HCT116 (cell line): ENCODE results near the gene KRT79. TPM values are rescaled to one million over a fixed set of nuclear protein-coding genes. Genes with fewer than 3 reads are reported as not detected.

Experiments
- ATAC-seq: fragments of 200-7000 bp; cut with Tn5 transposase; 2 replicates; pipeline ENCODE4 v1.9.1; 2020; ENCODE audit warnings: mild to moderate bottlenecking, moderate library complexity
- BruUV-seq: library from RNA; stranded (reverse); fragments of 400-500 nt; replicated peaks from 2 replicates; lab custom pipeline; 2021; lab: Mats Ljungman, UMichigan
- CTCF ChIA-PET: fragments of 300-600 bp; sonication (Branson Sonifier 250); formaldehyde crosslinking; loops from one replicate; lab custom pipeline; 2021; ENCODE audit warnings: antibody characterized with exemption; lab: Charles Lee
- POLR2A ChIA-PET: fragments of 300-600, 350-600 bp; sonication (Branson Sonifier 250); formaldehyde crosslinking; loops from one replicate; lab custom pipeline; 2021; ENCODE audit warnings: antibody characterized with exemption; lab: Charles Lee
- RAD21 ChIA-PET, 2 experiments: fragments of 300-600 bp; sonication (Branson Sonifier 250); formaldehyde crosslinking; loops; one replicate each; lab custom pipeline; 2023; ENCODE audit warnings: low total read pairs in 2 of 2; ENCODE audit not compliant: uncharacterized antibody in 2 of 2, unreplicated experiment in 2 of 2, low non-redundant PET in 1 of 2; lab: Charles Lee
- DNase-seq: peaks from one replicate; pipeline ENCODE4 v3.0.0-alpha.2; 2010; ENCODE audit warnings: low read depth, low spot score
- H2AFZ ChIP-seq: fragments of 200-600 bp; shearing (Covaris generic), sonication (generic); 2 replicates; pipeline ENCODE4 v1.6.1; 2017; ENCODE audit warnings: low read depth, mixed run types, mixed read lengths, antibody characterized with exemption, low read length; ENCODE audit not compliant: poor library complexity, severe bottlenecking
- H3K27ac ChIP-seq: 2 replicates; pipeline ENCODE4 v1.5.1; 2012; ENCODE audit warnings: low read depth, low read length
- H3K27me3 ChIP-seq: fragments of 200-600 bp; sonication (generic); 2 replicates; pipeline ENCODE4 v1.6.1; 2016; ENCODE audit warnings: mixed run types, low read length, mixed read lengths; ENCODE audit not compliant: insufficient read depth
- H3K36me3 ChIP-seq, 2 experiments: fragments of 200-500 bp in 1 of 2; fragments of 200-600 bp in 1 of 2; sonication (Bioruptor generic) in 1 of 2; sonication (generic) in 1 of 2; 2 replicates each; pipeline versions ENCODE4 v1.5.1 to v1.6.1; 2014 to 2016; ENCODE audit warnings: low read length in 2 of 2, inconsistent platforms in 1 of 2, mixed read lengths in 1 of 2, mixed run types in 1 of 2; ENCODE audit not compliant: insufficient read depth in 2 of 2, control insufficient read depth in 1 of 2
- H3K4me1 ChIP-seq, 2 experiments: fragments of 200-600 bp in 1 of 2; sonication (generic) in 1 of 2; 2 replicates each; pipeline versions ENCODE4 v1.5.1 to v1.6.1; 2012 to 2017; ENCODE audit warnings: low read length in 2 of 2, inconsistent platforms in 1 of 2, mild to moderate bottlenecking in 1 of 2, mixed read lengths in 1 of 2, mixed run types in 1 of 2, moderate library complexity in 1 of 2; ENCODE audit not compliant: insufficient read depth in 2 of 2, control insufficient read depth in 1 of 2
- H3K4me2 ChIP-seq: fragments of 200-600 bp; sonication (generic); 2 replicates; pipeline ENCODE4 v1.6.1; 2017; ENCODE audit warnings: mixed run types, low read length, mixed read lengths
- H3K4me3 ChIP-seq, 2 experiments: fragments of 200-600 bp in 1 of 2; sonication (generic) in 1 of 2; replicated peaks in 1 of 2; 2 replicates each; pipeline ENCODE4 v1.5.1; 2011 to 2016; ENCODE audit warnings: low read length in 2 of 2, control low read depth in 1 of 2, low read depth in 1 of 2, mild to moderate bottlenecking in 1 of 2, mixed read lengths in 1 of 2, mixed run types in 1 of 2
- H3K79me2 ChIP-seq: fragments of 200-600 bp; sonication (generic); 2 replicates; pipeline ENCODE4 v1.6.1; 2017; ENCODE audit warnings: mild to moderate bottlenecking, mixed run types, low read length, moderate library complexity, mixed read lengths; ENCODE audit not compliant: insufficient read depth
- H3K9ac ChIP-seq: fragments of 200-600 bp; sonication (generic); 2 replicates; pipeline ENCODE4 v1.6.1; 2016; ENCODE audit warnings: low read length, mixed read lengths
- H3K9me2 ChIP-seq: fragments of 200-600 bp; sonication (generic), shearing (Covaris generic); 2 replicates; pipeline ENCODE4 v1.6.1; 2017; ENCODE audit warnings: mixed run types, mild to moderate bottlenecking, moderate library complexity; ENCODE audit not compliant: insufficient read depth
- H3K9me3 ChIP-seq, 2 experiments: fragments of 200-500 bp in 1 of 2; fragments of 200-600 bp in 1 of 2; sonication (Bioruptor generic) in 1 of 2; sonication (generic) in 1 of 2; 2 replicates each; pipeline ENCODE4 v1.6.1; 2014 to 2017; ENCODE audit warnings: low read length in 2 of 2, mixed read lengths in 2 of 2, inconsistent platforms in 1 of 2, low read depth in 1 of 2, mild to moderate bottlenecking in 1 of 2, mixed run types in 1 of 2, moderate library complexity in 1 of 2; ENCODE audit not compliant: control insufficient read depth in 1 of 2, insufficient read depth in 1 of 2
- H4K20me1 ChIP-seq: fragments of 200-600 bp; sonication (generic), shearing (Covaris generic); 2 replicates; pipeline ENCODE4 v1.6.1; 2017; ENCODE audit warnings: mixed run types, mild to moderate bottlenecking, moderate library complexity; ENCODE audit not compliant: insufficient read depth
- CBX3 ChIP-seq: IDR thresholded peaks from 2 replicates; pipeline ENCODE4 v1.6.1; 2012; ENCODE audit warnings: low read depth
- CTCF ChIP-seq, 3 experiments: fragments of 200-600 bp in 1 of 3; sonication (generic) in 1 of 3; IDR thresholded peaks in 2 of 3; conservative IDR thresholded peaks in 1 of 3; 2 replicates each; pipeline ENCODE4 v1.5.1; 2012 to 2017; ENCODE audit warnings: low read depth in 2 of 3, low read length in 2 of 3, antibody characterized with exemption in 1 of 3, borderline replicate concordance in 1 of 3, control low read depth in 1 of 3, mild to moderate bottlenecking in 1 of 3, mixed read lengths in 1 of 3, mixed run types in 1 of 3, moderate library complexity in 1 of 3; ENCODE audit not compliant: insufficient read depth in 1 of 3
- EZH2phosphoT487 ChIP-seq: fragments of 200-600 bp; IDR thresholded peaks from 2 replicates; pipeline ENCODE4 v1.6.1; 2018; ENCODE audit warnings: antibody characterized with exemption, borderline replicate concordance
- FOSL1 ChIP-seq: IDR thresholded peaks from 2 replicates; pipeline ENCODE4 v1.6.1; 2012; ENCODE audit warnings: low read depth
- MAX ChIP-seq: IDR thresholded peaks from 2 replicates; pipeline ENCODE4 v1.6.1; 2012
- POLR2A ChIP-seq: IDR thresholded peaks from 2 replicates; pipeline ENCODE4 v1.7.0; 2011; ENCODE audit warnings: borderline replicate concordance; ENCODE audit not compliant: insufficient read depth, insufficient read length; ENCODE audit errors: extremely low read depth
- POLR2AphosphoS5 ChIP-seq: IDR thresholded peaks from 2 replicates; pipeline ENCODE4 v1.6.1; 2011; ENCODE audit warnings: mild to moderate bottlenecking, low read depth, low read length, moderate library complexity
- SRF ChIP-seq: IDR thresholded peaks from 2 replicates; pipeline ENCODE4 v1.6.1; 2012; ENCODE audit warnings: low read depth
- TCF7L2 ChIP-seq: IDR thresholded peaks from 2 replicates; pipeline ENCODE4 v1.7.0; 2011; ENCODE audit warnings: borderline replicate concordance, inconsistent platforms; ENCODE audit not compliant: insufficient read depth, insufficient read length; ENCODE audit errors: extremely low read depth
- ZBTB33 ChIP-seq: IDR thresholded peaks from 2 replicates; pipeline ENCODE4 v1.6.1; 2011; ENCODE audit warnings: mild to moderate bottlenecking, low read length, moderate library complexity; ENCODE audit not compliant: insufficient replicate concordance; ENCODE audit errors: extremely low read depth
- ZFX ChIP-seq: fragments of 450-650 bp; IDR thresholded peaks from 2 replicates; pipeline ENCODE4 v1.6.1; 2017
- intact Hi-C: fragments of 100-400 bp; cut with micrococcal nuclease; formaldehyde crosslinking; loops from 2 replicates; pipeline ENCODE4 v1.10.0; 2022
- total RNA-seq: library from RNA; stranded (reverse); gene quantifications from one replicate; pipeline ENCODE4 v1.2.1, GENCODE V29; 2021; ENCODE audit not compliant: unreplicated experiment

KRT79 gene
- total RNA-seq, 1 experiment from 2014 or later, result not detected

GRCh38 chr12:52827499-52828090 is 6.5 kb downstream of the KRT79 start:
- DNase-seq (no peak), ATAC-seq (no peak)
- Histone ChIP-seq H3K9me3 (no peaks in the 10 kb centered on the region), H3K27me3 (no peaks in the 10 kb centered on the region), H4K20me1 (no peaks in the 10 kb centered on the region), H3K27ac (no peak overlapping the region), H3K4me1 (peaks cover 0 to under 1% of the 10 kb centered on the region in 2 experiments; a peak in 1 of 4 replicates), H3K36me3 (no peaks in the 10 kb centered on the region), H3K79me2 (no peaks in the 10 kb centered on the region), H2AFZ (no peak overlapping the region), H3K4me2 (no peak overlapping the region), H3K4me3 (no peak overlapping the region), H3K9ac (no peak overlapping the region), H3K9me2 (no peaks in the 10 kb centered on the region)
- ChIA-PET RAD21 (no interaction called here), CTCF (no interaction called here), POLR2A (no interaction called here)
- intact Hi-C loops, result no loop called here
- no TSS peak for BruUV-seq
- TF ChIP-seq ZFX (no peak), POLR2AphosphoS5 (no peak), MAX (no peak), SRF (no peak), POLR2A (no peak), TCF7L2 (no peak), EZH2phosphoT487 (no peak), CTCF (IDR thresholded peaks at IDR 0.05 in 2 of 3, conservative IDR thresholded peaks at IDR 0.05 in 1 of 3; ENCODE audit: borderline replicate concordance in 1 of 3, insufficient read depth in 1 of 3, low read depth in 2 of 3, low read length in 2 of 3) (no peak), ZBTB33 (no peak), FOSL1 (no peak), CBX3 (no peak)
- TF ChIP-seq, all 23 proteins: peak for 0
